ENCODE data around the gene BMS1.
"Not testable (repeated sequence)": the region's sequence is repeated elsewhere in the genome, so short reads cannot be mapped to it uniquely, and the experiment has no call there.

BMS1 gene

GRCh38 chr10:42769673-42770072 lies 12.9 kb upstream of the BMS1 start:
- Mint-ChIP-seq H3K4me1 (ENCODE audit: low read depth) (no peaks in the 10 kb centered on the region), H3K27me3 (peaks cover 27% of the 10 kb centered on the region), H3K9me3 (no peaks in the 10 kb centered on the region), H3K4me3 (no peak overlapping the region), H3K36me3 (ENCODE audit: low read depth) (no peaks in the 10 kb centered on the region), H3K27ac (no peak overlapping the region)

- H3K27me3 Mint-ChIP-seq = peaks cover 14% of the 10 kb centered on the region
- no peaks in the 10 kb centered on the region for H3K36me3 Mint-ChIP-seq (ENCODE audit: low read depth)
- peaks cover 14% of the 10 kb centered on the region for H3K4me1 Mint-ChIP-seq (ENCODE audit: low read depth)
- H3K27ac Mint-ChIP-seq = no peak overlapping the region
- H3K4me3 Mint-ChIP-seq = no peak overlapping the region
- H3K9me3 Mint-ChIP-seq = no peaks in the 10 kb centered on the region
Measured at GRCh38 chr10:42776681-42777080, 5.9 kb upstream of the BMS1 start.

- peaks cover 7% of the 10 kb centered on the region for H3K27me3 Mint-ChIP-seq
- no peak overlapping the region for H3K4me3 Mint-ChIP-seq
- H3K36me3 Mint-ChIP-seq (ENCODE audit: low read depth) = peaks cover 11% of the 10 kb centered on the region
- no peak overlapping the region for H3K27ac Mint-ChIP-seq
- H3K9me3 Mint-ChIP-seq = no peaks in the 10 kb centered on the region
- H3K4me1 Mint-ChIP-seq (ENCODE audit: low read depth) = peaks cover 32% of the 10 kb centered on the region
Measured at GRCh38 chr10:42780456-42780855, 2.1 kb upstream of the BMS1 start.

GRCh38 chr10:42781893-42782445 lies 626 bp upstream of the BMS1 start:
- H3K27me3 Mint-ChIP-seq = no peaks in the 10 kb centered on the region
- peak overlapping the region; percentile 95 for H3K4me3 Mint-ChIP-seq
- peaks cover 36% of the 10 kb centered on the region for H3K4me1 Mint-ChIP-seq (ENCODE audit: low read depth)
- H3K9me3 Mint-ChIP-seq = no peaks in the 10 kb centered on the region
- H3K36me3 Mint-ChIP-seq (ENCODE audit: low read depth) = peaks cover 26% of the 10 kb centered on the region
- H3K27ac Mint-ChIP-seq = peak overlapping the region; percentile 97

GRCh38 chr10:42783181-42783549 lies 570 bp downstream of the BMS1 start:
- Mint-ChIP-seq H3K4me3 (peak overlapping the region; percentile 95), H3K4me1 (ENCODE audit: low read depth) (peaks cover 36% of the 10 kb centered on the region), H3K9me3 (no peaks in the 10 kb centered on the region), H3K36me3 (ENCODE audit: low read depth) (peaks cover 34% of the 10 kb centered on the region), H3K27ac (peak overlapping the region; percentile 97), H3K27me3 (no peaks in the 10 kb centered on the region)

GRCh38 chr10:42785759-42786158 lies 3.2 kb downstream of the BMS1 start:
- Mint-ChIP-seq H3K27me3 (no peaks in the 10 kb centered on the region), H3K36me3 (ENCODE audit: low read depth) (peaks cover 52% of the 10 kb centered on the region), H3K4me3 (no peak overlapping the region), H3K27ac (no peak overlapping the region), H3K9me3 (no peaks in the 10 kb centered on the region), H3K4me1 (ENCODE audit: low read depth) (peaks cover 31% of the 10 kb centered on the region)

- Mint-ChIP-seq H3K27ac (no peak overlapping the region), H3K36me3 (ENCODE audit: low read depth) (peaks cover 88% of the 10 kb centered on the region)
Measured at GRCh38 chr10:42790835-42791234, 8.2 kb downstream of the BMS1 start.

GRCh38 chr10:42795701-42796100 lies 13.1 kb downstream of the BMS1 start:
- no peaks in the 10 kb centered on the region for H3K9me3 Mint-ChIP-seq
- no peaks in the 10 kb centered on the region for H3K27me3 Mint-ChIP-seq
- no peak overlapping the region for H3K27ac Mint-ChIP-seq
- no peak overlapping the region for H3K4me3 Mint-ChIP-seq
- H3K4me1 Mint-ChIP-seq (ENCODE audit: low read depth) = peaks cover 9% of the 10 kb centered on the region
- H3K36me3 Mint-ChIP-seq (ENCODE audit: low read depth) = peaks cover 100% of the 10 kb centered on the region

More at GRCh38 chr10:42790835-42791234, 8.2 kb downstream of the BMS1 start:
- Mint-ChIP-seq H3K4me3 (no peak overlapping the region), H3K4me1 (ENCODE audit: low read depth) (peaks cover 3% of the 10 kb centered on the region), H3K9me3 (no peaks in the 10 kb centered on the region), H3K27me3 (no peaks in the 10 kb centered on the region)

GRCh38 chr10:42801135-42801534 lies 18.5 kb downstream of the BMS1 start:
- peaks cover 96% of the 10 kb centered on the region for H3K36me3 Mint-ChIP-seq (ENCODE audit: low read depth)
- peaks cover 25% of the 10 kb centered on the region for H3K4me1 Mint-ChIP-seq (ENCODE audit: low read depth)
- peak overlapping the region; percentile 78 for H3K27ac Mint-ChIP-seq
- peaks cover 3% of the 10 kb centered on the region for H3K9me3 Mint-ChIP-seq
- no peak overlapping the region for H3K4me3 Mint-ChIP-seq
- H3K27me3 Mint-ChIP-seq = no peaks in the 10 kb centered on the region

GRCh38 chr10:42802876-42803275 lies 20.3 kb downstream of the BMS1 start:
- no peak overlapping the region for H3K27ac Mint-ChIP-seq
- no peak overlapping the region for H3K4me3 Mint-ChIP-seq
- no peaks in the 10 kb centered on the region for H3K27me3 Mint-ChIP-seq
- H3K4me1 Mint-ChIP-seq (ENCODE audit: low read depth) = peaks cover 25% of the 10 kb centered on the region
- H3K36me3 Mint-ChIP-seq (ENCODE audit: low read depth) = peaks cover 95% of the 10 kb centered on the region
- H3K9me3 Mint-ChIP-seq = peaks cover 3% of the 10 kb centered on the region

GRCh38 chr10:42809676-42810075 lies 27.1 kb downstream of the BMS1 start:
- H3K36me3 Mint-ChIP-seq (ENCODE audit: low read depth) = peaks cover 94% of the 10 kb centered on the region
- peaks cover 27% of the 10 kb centered on the region for H3K4me1 Mint-ChIP-seq (ENCODE audit: low read depth)
- no peak overlapping the region for H3K4me3 Mint-ChIP-seq
- H3K27me3 Mint-ChIP-seq = no peaks in the 10 kb centered on the region
- peaks cover 12% of the 10 kb centered on the region for H3K9me3 Mint-ChIP-seq
- no peak overlapping the region for H3K27ac Mint-ChIP-seq

- no peaks in the 10 kb centered on the region for H3K27me3 Mint-ChIP-seq
- no peak overlapping the region for H3K27ac Mint-ChIP-seq
- H3K9me3 Mint-ChIP-seq = peaks cover 12% of the 10 kb centered on the region
- H3K4me3 Mint-ChIP-seq = no peak overlapping the region
- peaks cover 27% of the 10 kb centered on the region for H3K4me1 Mint-ChIP-seq (ENCODE audit: low read depth)
- peaks cover 93% of the 10 kb centered on the region for H3K36me3 Mint-ChIP-seq (ENCODE audit: low read depth)
Measured at GRCh38 chr10:42812028-42812427, 29.4 kb downstream of the BMS1 start.

- peaks cover 12% of the 10 kb centered on the region for H3K9me3 Mint-ChIP-seq
- not testable (repeated sequence) for H3K4me3 Mint-ChIP-seq, H3K27ac Mint-ChIP-seq, H3K27me3 Mint-ChIP-seq
- peaks cover 93% of the 10 kb centered on the region for H3K36me3 Mint-ChIP-seq (ENCODE audit: low read depth)
- peaks cover 27% of the 10 kb centered on the region for H3K4me1 Mint-ChIP-seq (ENCODE audit: low read depth)
Measured at GRCh38 chr10:42813989-42814687, 31.5 kb downstream of the BMS1 start.

- not testable (repeated sequence) for H3K27me3 Mint-ChIP-seq, H3K4me3 Mint-ChIP-seq, H3K27ac Mint-ChIP-seq
- Mint-ChIP-seq H3K36me3 (ENCODE audit: low read depth) (peaks cover 91% of the 10 kb centered on the region), H3K9me3 (peaks cover 12% of the 10 kb centered on the region), H3K4me1 (ENCODE audit: low read depth) (peaks cover 27% of the 10 kb centered on the region)
Measured at GRCh38 chr10:42816334-42816733, 33.7 kb downstream of the BMS1 start.

GRCh38 chr10:42816912-42817311 lies 34.3 kb downstream of the BMS1 start:
- Mint-ChIP-seq H3K27ac (no peak overlapping the region), H3K36me3 (ENCODE audit: low read depth) (peaks cover 87% of the 10 kb centered on the region)

GRCh38 chr10:42817417-42817816 lies 34.8 kb downstream of the BMS1 start:
- not testable (repeated sequence) for H3K27me3 Mint-ChIP-seq, H3K4me3 Mint-ChIP-seq, H3K27ac Mint-ChIP-seq
- Mint-ChIP-seq H3K9me3 (peaks cover 12% of the 10 kb centered on the region), H3K4me1 (ENCODE audit: low read depth) (peaks cover 20% of the 10 kb centered on the region), H3K36me3 (ENCODE audit: low read depth) (peaks cover 85% of the 10 kb centered on the region)

More at GRCh38 chr10:42816912-42817311, 34.3 kb downstream of the BMS1 start:
- Mint-ChIP-seq H3K9me3 (peaks cover 12% of the 10 kb centered on the region), H3K27me3 (no peaks in the 10 kb centered on the region), H3K4me3 (no peak overlapping the region), H3K4me1 (ENCODE audit: low read depth) (peaks cover 25% of the 10 kb centered on the region)
